ENCODE results near the gene TMEM270.

TMEM270 gene

GRCh38 chr7:73850781-73851207 is 10.2 kb upstream of the TMEM270 start:
- intact Hi-C loops (cut with DNase I; ENCODE audit: low total_unique reads) = no loop called here
- DNase-seq = peak; percentile 77 to 80
- H3K27ac ChIP-seq = peak overlapping the region; percentile 59 to 60
- no peak overlapping the region for H3K4me3 ChIP-seq
- H3K36me3 ChIP-seq = no peaks in the 10 kb centered on the region
- TF ChIP-seq CTCF (IDR thresholded peaks at IDR 0.05) = no peak
- peaks cover 0 to 28% (median 17%) of the 10 kb centered on the region in 4 donors for H3K4me1 ChIP-seq
- H3K9me3 ChIP-seq = no peaks in the 10 kb centered on the region
- no peaks in the 10 kb centered on the region for H3K27me3 ChIP-seq

GRCh38 chr7:73851410-73852338 is 9.3 kb upstream of the TMEM270 start:
- Histone ChIP-seq H3K9me3 (no peaks in the 10 kb centered on the region), H3K27ac (peak overlapping the region; percentile 59 to 60), H3K4me3 (no peak overlapping the region), H3K27me3 (no peaks in the 10 kb centered on the region), H3K36me3 (no peaks in the 10 kb centered on the region), H3K4me1 (peaks cover 0 to 29% (median 19%) of the 10 kb centered on the region in 4 donors)
- TF ChIP-seq CTCF (IDR thresholded peaks at IDR 0.05) = no peak
- no peak for DNase-seq
- intact Hi-C loops (cut with DNase I; ENCODE audit: low total_unique reads) = no loop called here

GRCh38 chr7:73852500-73852899 is 8.5 kb upstream of the TMEM270 start:
- Histone ChIP-seq H3K9me3 (no peaks in the 10 kb centered on the region), H3K27ac (no peak overlapping the region), H3K36me3 (no peaks in the 10 kb centered on the region), H3K4me3 (no peak overlapping the region), H3K4me1 (peaks cover 0 to 29% (median 19%) of the 10 kb centered on the region in 4 donors), H3K27me3 (no peaks in the 10 kb centered on the region)
- no peak for DNase-seq
- intact Hi-C loops (cut with DNase I; ENCODE audit: low total_unique reads) = no loop called here
- TF ChIP-seq CTCF (IDR thresholded peaks at IDR 0.05) = no peak

- Histone ChIP-seq H3K27ac (no peak overlapping the region), H3K4me1 (peaks cover 0 to 12% (median 7%) of the 10 kb centered on the region in 4 donors), H3K9me3 (no peaks in the 10 kb centered on the region), H3K27me3 (no peaks in the 10 kb centered on the region), H3K4me3 (no peak overlapping the region), H3K36me3 (no peaks in the 10 kb centered on the region)
- DNase-seq = no peak
- TF ChIP-seq CTCF (IDR thresholded peaks at IDR 0.05) = no peak
- intact Hi-C loops (cut with DNase I; ENCODE audit: low total_unique reads) = no loop called here
Measured at GRCh38 chr7:73856941-73857340, 4.0 kb upstream of the TMEM270 start.

GRCh38 chr7:73858807-73859206 is 2.2 kb upstream of the TMEM270 start:
- H3K27ac ChIP-seq = no peak overlapping the region
- H3K9me3 ChIP-seq = no peaks in the 10 kb centered on the region
- no peaks in the 10 kb centered on the region for H3K36me3 ChIP-seq
- no peak for TF ChIP-seq CTCF (IDR thresholded peaks at IDR 0.05)
- H3K27me3 ChIP-seq = no peaks in the 10 kb centered on the region
- peaks cover 0 to 8% (median 5%) of the 10 kb centered on the region in 4 donors for H3K4me1 ChIP-seq
- H3K4me3 ChIP-seq = no peak overlapping the region
- no peak for DNase-seq
- intact Hi-C loops (cut with DNase I; ENCODE audit: low total_unique reads) = no loop called here
